Esophagus (tissue), 2 donors: ENCODE data around the gene SEMA7A. TPM values are rescaled to one million over a fixed set of nuclear protein-coding genes. Genes with fewer than 3 reads are reported as not detected.

Source experiments
- H3K27ac ChIP-seq, 2 donors: one replicate each; pipeline ENCODE4 v1.5.1; 2013; ENCODE audit warnings: low read depth in 2 of 2, mild to moderate bottlenecking in 2 of 2, inconsistent platforms in 1 of 2, low read length in 1 of 2, moderate library complexity in 1 of 2
- H3K27me3 ChIP-seq, 2 donors: one replicate each; pipeline ENCODE4 v1.6.1; 2013; ENCODE audit warnings: low read length in 2 of 2, control low read depth in 1 of 2, mild to moderate bottlenecking in 1 of 2; ENCODE audit not compliant: insufficient read depth in 2 of 2, control insufficient read depth in 1 of 2
- H3K36me3 ChIP-seq, 2 donors: one replicate each; pipeline ENCODE4 v1.6.1; 2013; ENCODE audit warnings: low read length in 1 of 2; ENCODE audit not compliant: control insufficient read depth in 2 of 2, insufficient read depth in 2 of 2
- H3K4me1 ChIP-seq, 2 donors: one replicate each; pipeline ENCODE4 v1.6.1; 2013; ENCODE audit warnings: low read length in 1 of 2; ENCODE audit not compliant: control insufficient read depth in 2 of 2, insufficient read depth in 2 of 2
- H3K4me3 ChIP-seq, 2 donors: one replicate each; pipeline ENCODE4 v1.5.1; 2013; ENCODE audit warnings: low read length in 2 of 2, mild to moderate bottlenecking in 2 of 2, low read depth in 1 of 2, moderate library complexity in 1 of 2
- H3K9me3 ChIP-seq, 2 donors: one replicate each; pipeline ENCODE4 v1.6.1; 2013; ENCODE audit warnings: mild to moderate bottlenecking in 2 of 2, low read depth in 1 of 2, low read length in 1 of 2, moderate library complexity in 1 of 2; ENCODE audit not compliant: control insufficient read depth in 2 of 2, insufficient read depth in 1 of 2
- WGBS, 2 donors: extraction: QIAGEN DNeasy Blood & Tissue Kit; methylation state at CpG; one replicate each; pipeline ENCODE4 v1.1.7; 2013; 5-methylcytosine and 5-hydroxymethylcytosine counted together
- polyA plus RNA-seq, 2 donors: library from polyadenylated mRNA; stranded (reverse); fragments of 200-250 nt; gene quantifications; one replicate each; pipeline ENCODE4 v1.2.3, GENCODE V29; 2013
- donor health status: healthy with polysubstance abuse.
- donor health status: Bipolar disorder and iron deficiency.

Gene SEMA7A
- polyA plus RNA-seq, 2 donors = 2.2 to 9.6 TPM

- Histone ChIP-seq H3K27ac (no peak overlapping the region), H3K4me3 (no peak overlapping the region), H3K36me3 (no peaks in the 10 kb centered on the region), H3K4me1 (peaks cover 3 to 6% of the 10 kb centered on the region in 2 donors), H3K9me3 (no peaks in the 10 kb centered on the region), H3K27me3 (no peaks in the 10 kb centered on the region)
- WGBS, 2 donors = 79 to 86% methylated on average over 10 of the region's 10 CpGs
Observed at GRCh38 chr15:74403588-74403919, 30.2 kb downstream of the SEMA7A start.

- peaks cover 3 to 6% of the 10 kb centered on the region in 2 donors for H3K4me1 ChIP-seq
- WGBS, 2 donors = 66 to 69% methylated on average over 13 of the region's 13 CpGs
- no peak overlapping the region for H3K27ac ChIP-seq
- no peaks in the 10 kb centered on the region for H3K36me3 ChIP-seq
- no peaks in the 10 kb centered on the region for H3K9me3 ChIP-seq
- no peak overlapping the region for H3K4me3 ChIP-seq
- H3K27me3 ChIP-seq = no peaks in the 10 kb centered on the region
Observed at GRCh38 chr15:74402873-74403587, 30.7 kb downstream of the SEMA7A start.

GRCh38 chr15:74402337-74402841, 31.4 kb downstream of the SEMA7A start:
- Histone ChIP-seq H3K27ac (no peak overlapping the region), H3K36me3 (no peaks in the 10 kb centered on the region), H3K4me1 (peaks cover 3 to 9% of the 10 kb centered on the region in 2 donors), H3K4me3 (no peak overlapping the region), H3K27me3 (no peaks in the 10 kb centered on the region), H3K9me3 (no peaks in the 10 kb centered on the region)
- WGBS, 2 donors = 71 to 76% methylated on average over 5 of the region's 5 CpGs

GRCh38 chr15:74400915-74401757, 32.6 kb downstream of the SEMA7A start:
- Histone ChIP-seq H3K4me1 (peaks cover 3 to 11% of the 10 kb centered on the region in 2 donors), H3K4me3 (no peak overlapping the region), H3K27me3 (no peaks in the 10 kb centered on the region), H3K27ac (peak overlapping the region in 1 of 2 donors; percentile 34), H3K9me3 (no peaks in the 10 kb centered on the region), H3K36me3 (no peaks in the 10 kb centered on the region)
- 46 to 53% methylated on average over 11 of the region's 11 CpGs for WGBS, 2 donors

- H3K9me3 ChIP-seq = no peaks in the 10 kb centered on the region
- H3K36me3 ChIP-seq = no peaks in the 10 kb centered on the region
- no peak overlapping the region for H3K27ac ChIP-seq
- no peaks in the 10 kb centered on the region for H3K27me3 ChIP-seq
- peaks cover 3 to 11% of the 10 kb centered on the region in 2 donors for H3K4me1 ChIP-seq
- H3K4me3 ChIP-seq = no peak overlapping the region
- WGBS, 2 donors = 74 to 76% methylated on average over 10 of the region's 10 CpGs
Observed at GRCh38 chr15:74400313-74400860, 33.4 kb downstream of the SEMA7A start.

- Histone ChIP-seq H3K36me3 (no peaks in the 10 kb centered on the region), H3K4me1 (peaks cover 3 to 11% of the 10 kb centered on the region in 2 donors), H3K4me3 (no peak overlapping the region), H3K9me3 (no peaks in the 10 kb centered on the region), H3K27me3 (no peaks in the 10 kb centered on the region), H3K27ac (no peak overlapping the region)
- 28 to 32% methylated on average over 5 of the region's 5 CpGs for WGBS, 2 donors
Observed at GRCh38 chr15:74399511-74400312, 34.0 kb downstream of the SEMA7A start.

GRCh38 chr15:74399100-74399499, 34.7 kb downstream of the SEMA7A start:
- Histone ChIP-seq H3K27me3 (no peaks in the 10 kb centered on the region), H3K27ac (no peak overlapping the region), H3K36me3 (no peaks in the 10 kb centered on the region), H3K9me3 (no peaks in the 10 kb centered on the region), H3K4me1 (peaks cover 3 to 11% of the 10 kb centered on the region in 2 donors), H3K4me3 (no peak overlapping the region)
- whole genome bisulfite sequencing, 2 donors = 82 to 91% methylated on average over 3 of the region's 3 CpGs

- WGBS, 2 donors = 92% methylated on average over 5 of the region's 5 CpGs
- H3K27ac ChIP-seq = no peak overlapping the region
- H3K9me3 ChIP-seq = no peaks in the 10 kb centered on the region
- no peak overlapping the region for H3K4me3 ChIP-seq
- H3K36me3 ChIP-seq = no peaks in the 10 kb centered on the region
- H3K4me1 ChIP-seq = peaks cover 3 to 11% of the 10 kb centered on the region in 2 donors
- no peaks in the 10 kb centered on the region for H3K27me3 ChIP-seq
Observed at GRCh38 chr15:74398183-74398582, 35.6 kb downstream of the SEMA7A start.
